GM21360 (cell line): ENCODE results near the gene UPF3B.
A peak's percentile ranks its signal among the peaks of the same experiment; 100 is the strongest.
"Not testable (repeated sequence)": the region's sequence is repeated elsewhere in the genome, so short reads cannot be mapped to it uniquely, and the experiment has no call there.

Source experiments
- ATAC-seq: cut with Tn5 transposase; IDR thresholded peaks from one replicate; pipeline ENCODE4 v1.9.1; 2021; ENCODE audit warnings: mild to moderate bottlenecking, moderate library complexity; ENCODE audit not compliant: unreplicated experiment

UPF3B gene

DNA sequence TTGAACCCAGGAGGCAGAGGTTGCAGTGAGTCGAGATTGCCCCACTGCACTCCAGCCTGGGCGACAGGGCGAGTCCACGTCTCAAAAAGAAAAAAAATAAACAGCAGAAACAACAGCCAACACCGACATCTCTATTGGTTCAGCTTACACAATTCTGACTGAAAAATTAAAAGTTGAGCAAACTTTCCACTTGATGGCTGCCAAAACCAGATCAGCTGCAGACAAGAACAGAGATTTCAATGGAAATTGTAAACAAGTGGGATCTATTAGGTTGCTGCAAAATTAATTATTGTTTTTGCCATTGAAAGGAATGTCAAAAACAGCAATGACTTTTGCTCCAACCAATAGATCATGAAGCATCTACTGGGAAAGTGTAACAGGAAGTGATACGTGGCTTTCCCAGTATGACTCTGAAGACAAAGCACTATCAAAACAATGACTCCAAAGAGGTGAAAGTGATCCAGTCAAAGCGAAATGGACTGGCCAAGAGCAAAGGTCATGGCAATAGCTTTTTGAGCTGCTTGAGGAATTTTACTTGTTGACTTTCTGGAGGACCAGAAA is 26.3 kb downstream of the UPF3B start:
- ATAC-seq = no peak

DNA sequence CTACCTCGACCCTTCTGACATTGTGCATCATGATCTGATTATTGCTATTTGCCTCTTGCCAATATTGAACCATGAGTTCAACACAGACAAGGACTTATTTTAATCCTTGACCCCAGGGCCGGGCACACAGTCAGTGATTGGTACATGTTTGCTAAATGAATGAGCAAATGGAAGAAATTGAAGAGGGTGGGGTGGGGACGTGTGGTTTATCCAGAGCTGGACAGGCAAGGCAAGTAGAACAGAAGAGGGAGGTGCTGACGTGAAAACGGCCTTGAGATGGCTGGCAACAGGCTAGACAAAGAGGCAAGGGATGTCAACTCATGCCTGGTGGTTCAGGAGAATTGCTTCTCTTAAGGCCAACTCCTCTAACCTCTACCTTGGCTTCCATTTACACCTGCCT is 28.5 kb downstream of the UPF3B start:
- ATAC-seq = not testable (repeated sequence)

DNA sequence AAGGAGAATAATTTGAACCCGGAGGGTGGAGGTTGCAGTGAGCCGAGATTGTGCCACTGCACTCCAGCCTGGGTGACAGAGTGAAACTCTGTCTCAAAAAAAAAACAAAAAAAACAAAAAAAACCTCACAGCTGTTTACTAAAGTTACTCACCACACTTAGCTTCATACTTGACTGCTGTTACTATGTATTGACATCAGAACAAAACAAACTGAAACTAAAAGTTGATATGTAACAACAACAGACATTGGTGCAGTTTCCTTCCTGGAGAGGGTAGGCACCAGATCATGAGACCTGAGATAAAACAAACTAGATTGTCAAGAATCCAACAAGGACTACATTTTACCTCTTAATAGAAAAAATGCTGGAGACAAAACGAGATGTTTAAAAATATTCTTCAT is 31.1 kb downstream of the UPF3B start:
- peak; percentile 94 for ATAC-seq

DNA sequence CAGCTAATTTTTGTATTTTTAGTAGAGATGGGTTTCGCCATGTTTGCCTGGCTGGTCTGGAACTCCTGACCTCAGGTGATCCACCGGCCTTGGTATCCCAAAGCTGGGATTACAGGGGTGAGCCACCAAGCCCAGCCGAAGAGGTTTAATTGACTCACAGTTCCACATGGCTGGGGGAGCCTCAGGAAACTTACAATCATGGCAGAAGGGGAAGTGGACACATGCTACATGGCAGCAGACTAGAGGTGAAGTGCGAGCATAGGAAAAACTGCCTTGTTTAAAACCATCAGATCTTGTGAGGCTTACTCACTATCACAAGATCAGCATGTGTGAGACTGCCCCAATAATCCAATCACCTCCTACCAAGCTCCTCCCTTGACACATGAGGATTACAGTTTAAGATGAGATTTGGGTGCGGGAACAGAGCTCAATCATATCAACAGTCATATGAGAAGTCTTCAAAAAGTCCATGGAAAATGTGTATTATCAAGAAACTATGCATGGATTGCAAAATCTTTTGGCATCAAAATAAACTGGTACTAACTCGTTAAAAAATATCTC is 35.6 kb downstream of the UPF3B start:
- no peak for ATAC-seq

DNA sequence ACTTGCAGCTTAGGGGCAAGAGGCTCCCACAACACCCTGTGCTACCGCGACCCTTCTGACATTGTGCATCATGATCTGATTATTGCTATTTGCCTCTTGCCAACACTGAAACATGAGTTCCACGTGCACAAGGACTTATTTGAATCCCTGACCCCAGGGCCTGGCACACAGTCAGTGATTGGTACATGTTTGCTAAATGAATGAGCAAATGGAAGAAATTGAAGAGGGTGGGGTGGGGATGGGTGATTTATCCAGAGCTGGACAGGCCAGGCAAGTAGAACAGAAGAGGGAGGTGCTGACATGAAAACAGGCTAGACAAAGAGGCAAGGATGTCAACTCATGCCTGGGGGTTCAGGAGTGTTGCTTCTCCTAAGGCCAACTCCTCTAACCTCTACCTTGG is 36.5 kb downstream of the UPF3B start:
- ATAC-seq = no peak

DNA sequence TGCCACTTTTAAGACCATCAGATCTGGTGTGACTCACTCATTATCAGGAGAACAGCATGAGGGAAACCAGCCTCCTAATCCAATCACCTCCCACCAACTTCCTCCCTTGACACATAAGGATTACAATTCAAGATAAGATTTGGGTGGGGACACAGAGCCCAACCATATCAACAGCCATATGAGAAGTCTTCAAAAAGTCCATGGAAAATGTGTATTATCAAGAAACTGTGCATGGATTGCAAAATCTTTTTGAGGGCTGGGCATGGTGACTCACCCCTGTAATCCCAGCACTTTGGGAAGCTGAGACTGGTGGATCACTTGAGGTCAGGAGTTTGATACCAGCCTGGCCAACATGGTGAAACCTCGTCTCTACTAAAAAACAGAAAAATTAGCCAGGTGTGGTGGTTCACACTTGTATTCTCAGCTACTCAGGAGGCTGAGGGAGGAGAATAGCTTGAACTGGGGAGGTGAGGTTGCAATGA is 43.5 kb downstream of the UPF3B start:
- ATAC-seq = no peak

DNA sequence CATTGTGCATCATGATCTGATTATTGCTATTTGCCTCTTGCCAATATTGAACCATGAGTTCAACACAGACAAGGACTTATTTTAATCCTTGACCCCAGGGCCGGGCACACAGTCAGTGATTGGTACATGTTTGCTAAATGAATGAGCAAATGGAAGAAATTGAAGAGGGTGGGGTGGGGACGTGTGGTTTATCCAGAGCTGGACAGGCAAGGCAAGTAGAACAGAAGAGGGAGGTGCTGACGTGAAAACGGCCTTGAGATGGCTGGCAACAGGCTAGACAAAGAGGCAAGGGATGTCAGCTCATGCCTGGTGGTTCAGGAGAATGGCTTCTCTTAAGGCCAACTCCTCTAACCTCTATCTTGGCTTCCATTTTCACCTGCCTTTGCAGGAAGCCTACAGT is 44.3 kb downstream of the UPF3B start:
- ATAC-seq = not testable (repeated sequence)

DNA sequence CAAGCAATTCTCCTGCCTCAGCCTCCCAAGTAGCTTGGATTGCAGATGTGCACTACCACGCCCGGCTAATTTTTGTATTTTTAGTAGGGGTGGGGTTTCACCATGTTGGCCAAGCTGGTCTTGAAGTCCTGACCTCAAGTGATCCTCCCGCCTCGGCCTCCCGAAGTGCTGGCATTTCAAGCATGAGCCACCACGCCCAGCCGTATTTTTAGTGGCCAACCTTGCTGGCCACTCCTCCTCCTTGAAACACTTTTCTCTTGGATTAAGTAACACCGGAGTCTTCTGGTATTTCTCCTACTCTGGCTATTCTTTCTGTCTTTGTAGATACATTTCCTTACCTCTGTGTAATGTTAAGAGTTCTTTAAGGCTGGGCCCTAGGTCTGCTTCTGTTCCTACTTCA is 50.2 kb downstream of the UPF3B start:
- no peak for ATAC-seq

DNA sequence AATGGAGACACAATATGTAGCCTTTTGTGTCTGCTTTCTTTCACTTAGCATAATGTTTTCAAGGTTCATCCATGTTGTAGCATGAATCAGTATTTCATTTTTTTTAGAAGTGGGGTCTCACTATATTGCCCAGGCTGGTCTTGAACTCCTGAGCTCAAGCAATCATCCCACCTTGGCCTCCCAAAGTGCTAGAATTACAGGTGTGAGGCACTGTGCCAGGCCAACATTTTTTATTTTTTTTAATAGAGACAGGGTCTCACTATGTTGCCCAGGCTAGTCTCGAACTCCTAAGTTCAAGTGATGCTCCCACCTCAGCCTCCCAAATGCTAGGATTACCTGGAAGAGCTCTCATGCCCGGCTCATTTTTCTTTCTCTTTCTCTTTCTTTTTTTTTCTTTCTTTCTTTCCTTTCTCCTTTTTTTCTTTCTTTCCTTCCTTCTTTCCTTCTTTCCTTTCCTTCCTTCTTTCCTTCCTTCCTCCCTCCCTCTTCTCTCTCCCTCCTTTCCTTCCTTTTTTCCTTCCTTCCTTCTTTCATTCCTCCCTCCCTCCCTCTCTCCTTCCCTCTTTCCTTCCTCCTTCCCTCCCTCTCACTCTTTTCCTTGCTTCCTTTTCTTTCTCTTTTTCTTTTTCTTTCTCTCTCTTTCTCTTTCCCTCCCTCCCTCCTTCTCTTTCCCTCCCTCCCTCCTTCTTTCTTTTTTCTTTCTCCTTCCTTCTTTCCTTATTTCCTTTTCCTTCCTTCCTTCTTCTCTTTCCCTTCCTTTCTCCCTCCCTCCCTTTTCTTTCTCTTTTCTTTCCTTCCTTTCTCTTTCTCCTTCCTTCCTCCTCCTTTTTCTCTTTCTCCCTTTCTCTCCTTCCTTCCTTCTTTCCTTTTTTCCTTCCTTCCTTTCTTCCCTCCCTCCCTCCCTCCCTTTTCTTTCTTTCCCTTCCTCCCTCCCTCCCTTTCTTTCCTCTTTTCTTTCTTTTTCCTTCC is 51.2 kb downstream of the UPF3B start:
- no peak for ATAC-seq

DNA sequence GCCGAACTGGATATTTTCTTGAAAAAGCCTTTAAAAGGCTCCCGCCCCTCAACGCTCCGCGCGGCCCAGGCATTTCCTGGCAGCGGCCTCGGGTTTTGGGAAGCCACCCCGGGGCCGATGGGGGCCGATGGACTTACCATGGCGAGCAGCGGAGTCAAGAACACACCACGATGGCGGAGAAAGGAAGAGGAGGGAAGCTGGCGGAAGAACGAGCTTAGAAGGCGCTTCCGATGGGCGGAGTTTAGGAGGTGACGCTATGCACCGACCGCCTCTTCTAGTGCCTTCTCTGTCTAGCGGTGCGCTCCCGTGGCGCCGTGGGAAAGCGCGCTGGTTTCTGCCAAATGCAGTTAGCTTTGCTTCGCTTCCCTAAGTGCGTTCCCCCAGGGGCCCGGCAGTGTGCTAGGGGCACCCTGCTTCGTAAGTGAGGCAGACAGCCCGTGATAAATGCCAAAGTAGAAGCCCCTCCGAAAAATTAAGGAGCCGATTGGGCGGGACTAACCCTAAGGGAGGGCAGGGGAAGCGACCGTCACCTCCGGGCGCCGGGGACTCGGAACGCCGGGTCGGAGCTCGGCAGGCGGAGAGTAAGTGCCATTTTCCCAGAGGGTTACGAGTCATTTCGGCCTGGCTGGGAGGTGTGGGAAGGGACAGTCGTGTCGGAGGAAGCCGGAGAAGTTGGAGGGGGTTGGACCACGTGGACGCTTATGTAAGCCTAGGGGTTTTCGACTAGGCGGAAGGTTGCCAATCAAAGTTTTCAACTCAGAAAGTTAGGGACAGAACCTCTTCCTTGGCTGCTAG is 61.1 kb downstream of the UPF3B start, which contains the start of gene RPL39:
TSS of gene RPL39 (minus strand) at position 194 of the 795 bp plus-strand sequence. CDS start at position 140, 54 bp downstream.
- ATAC-seq = peak; percentile 77

DNA sequence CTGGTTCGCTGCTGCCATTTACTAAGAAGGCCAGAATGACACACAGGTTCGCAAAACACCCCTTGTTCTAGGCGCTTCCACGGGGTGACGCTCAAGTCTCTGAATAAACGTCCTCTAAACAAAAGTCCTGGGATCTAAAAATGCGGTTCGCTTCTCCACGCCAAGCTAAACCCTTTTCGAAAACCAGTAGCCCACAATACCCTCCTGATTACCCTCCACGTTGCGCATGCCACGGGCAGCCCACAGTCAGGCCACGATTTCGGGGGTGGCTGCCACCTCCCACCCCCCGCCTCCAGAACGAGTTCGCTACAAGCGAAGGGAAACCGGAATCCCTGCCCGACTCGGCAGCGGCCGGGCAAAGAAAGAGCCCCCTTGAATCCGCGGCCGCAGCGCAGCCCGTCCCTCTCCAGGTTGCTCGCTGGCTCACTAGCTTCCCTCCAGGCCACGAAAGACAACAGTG is 61.8 kb downstream of the UPF3B start:
- peak; percentile 8 for ATAC-seq

DNA sequence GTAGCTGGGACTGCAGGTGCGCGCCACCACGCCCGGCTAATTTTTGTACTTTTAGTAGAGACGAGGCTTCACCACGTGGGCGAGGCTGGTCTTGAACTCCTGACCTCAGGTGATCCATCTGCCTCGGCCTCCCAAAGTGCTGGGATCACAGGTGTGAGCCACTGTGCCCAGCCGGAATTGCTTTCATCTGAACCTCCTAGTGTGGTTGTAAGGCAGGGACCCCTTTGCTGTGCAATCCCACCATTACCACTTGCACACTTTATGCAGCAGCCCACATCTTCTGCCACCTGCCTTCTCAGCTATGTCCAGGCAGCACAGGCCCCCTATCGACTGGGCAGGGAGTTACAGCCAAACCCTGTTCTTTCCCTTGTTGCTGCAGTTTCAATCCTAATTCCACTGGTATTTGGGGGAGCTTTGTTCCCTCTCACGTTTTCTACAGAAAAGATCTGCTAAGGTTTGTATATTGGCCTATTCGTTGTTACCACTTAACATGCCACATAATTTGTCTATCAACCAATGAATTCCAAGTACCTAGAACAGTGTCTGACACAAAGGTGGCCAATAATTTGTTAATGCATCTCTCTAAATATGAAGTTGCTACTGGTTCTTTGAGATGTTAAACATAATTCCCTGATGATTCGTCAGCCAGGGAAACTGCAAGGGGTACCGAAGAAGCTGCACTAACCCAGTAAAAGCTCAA is 67.9 kb downstream of the UPF3B start:
- ATAC-seq = peak; percentile 71
